Right lobe of liver (tissue), 4 donors: ENCODE data around the gene STK38L.

ENCODE experiments used
- CTCF ChIP-seq, 4 donors: fragments of 200-600 bp in 3 of 4; fragments of 450-650 bp in 1 of 4; IDR thresholded peaks; one replicate each; pipeline versions ENCODE4 v1.5.1 to v1.8.0; 2016 to 2022; ENCODE audit warnings: antibody characterized with exemption in 4 of 4, mild to moderate bottlenecking in 2 of 4
- POLR2A ChIP-seq: fragments of 450-650 bp; IDR thresholded peaks from one replicate; pipeline ENCODE4 v1.6.1; 2017; ENCODE audit warnings: antibody characterized with exemption, mild to moderate bottlenecking
- donor health status: DM: no; HTN: no; CAD: no.
- donor health status: DM: no; HTN: no; CAD: no.
- donor health status: DM: no; HTN: yes; CAD: no.

GRCh38 chr12:27273114-27273513 is 29.0 kb downstream of the STK38L start:
- TF ChIP-seq CTCF (IDR thresholded peaks at IDR 0.05) = no peak
- no peak for TF ChIP-seq POLR2A
